Middle frontal gyrus (tissue), 1 donor: ENCODE results near the gene LLCFC1.

ENCODE experiments used
- DNase-seq: peaks from one replicate; pipeline ENCODE4 v3.0.0-alpha.2; 2015; ENCODE audit warnings: low spot score; ENCODE audit errors: extremely low spot score

The LLCFC1 gene

DNA sequence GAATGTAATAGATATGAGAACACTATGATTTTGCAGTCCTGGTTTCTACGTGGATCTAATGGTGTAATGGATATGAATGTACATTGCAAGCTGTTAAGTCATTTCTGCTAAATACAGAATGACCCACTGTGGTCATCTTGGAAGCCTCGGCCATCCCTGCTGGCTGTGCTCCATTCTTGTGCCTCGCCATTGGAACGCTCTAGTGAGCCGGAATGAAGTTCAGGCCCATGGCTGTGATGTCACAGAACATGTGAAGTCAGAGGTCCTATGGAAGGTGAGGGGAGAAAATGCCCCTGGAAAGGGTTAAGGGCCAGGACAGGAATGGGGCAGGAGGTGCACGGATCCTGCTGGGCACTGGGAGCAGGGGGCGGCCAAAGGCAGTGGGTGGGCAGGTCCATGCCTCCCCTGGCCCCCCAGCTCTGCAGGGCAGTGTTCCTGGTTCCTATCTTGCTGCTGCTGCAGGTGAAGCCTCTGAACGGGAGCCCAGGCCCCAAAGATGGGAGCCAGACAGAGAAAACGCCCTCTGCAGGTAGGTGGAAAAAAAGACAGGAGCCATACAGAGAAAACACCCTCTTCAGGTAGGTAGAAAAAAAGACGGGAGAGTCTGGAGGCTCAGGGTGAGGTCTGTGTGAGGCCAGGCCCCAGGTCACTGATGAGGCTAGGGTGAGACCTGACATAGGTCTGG is at the start of gene LLCFC1:
LLCFC1 (plus strand) TSS at position 259 of the 685 bp plus-strand sequence; CDS start at position 397, 138 bp downstream.
- DNase-seq: no peak

DNA sequence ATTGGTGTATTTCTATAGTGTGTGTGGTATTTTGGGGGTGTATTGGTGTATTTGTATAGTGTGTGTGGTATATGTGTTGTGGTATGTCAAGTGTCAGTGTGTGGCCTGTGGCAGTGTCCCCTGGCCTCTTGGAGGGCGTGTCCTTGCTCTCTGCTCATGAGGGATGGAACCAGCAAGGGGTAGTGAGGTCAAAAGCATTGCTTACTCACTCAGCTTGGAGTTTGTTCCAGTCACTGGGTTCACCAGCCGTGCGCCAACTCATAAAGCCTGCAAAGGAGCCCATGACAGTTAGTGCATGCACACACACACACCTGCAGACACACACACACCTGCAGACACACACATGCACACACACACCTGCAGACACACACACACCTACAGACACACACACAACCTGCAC is 49.5 kb upstream of the LLCFC1 start:
- no peak for DNase-seq

DNA sequence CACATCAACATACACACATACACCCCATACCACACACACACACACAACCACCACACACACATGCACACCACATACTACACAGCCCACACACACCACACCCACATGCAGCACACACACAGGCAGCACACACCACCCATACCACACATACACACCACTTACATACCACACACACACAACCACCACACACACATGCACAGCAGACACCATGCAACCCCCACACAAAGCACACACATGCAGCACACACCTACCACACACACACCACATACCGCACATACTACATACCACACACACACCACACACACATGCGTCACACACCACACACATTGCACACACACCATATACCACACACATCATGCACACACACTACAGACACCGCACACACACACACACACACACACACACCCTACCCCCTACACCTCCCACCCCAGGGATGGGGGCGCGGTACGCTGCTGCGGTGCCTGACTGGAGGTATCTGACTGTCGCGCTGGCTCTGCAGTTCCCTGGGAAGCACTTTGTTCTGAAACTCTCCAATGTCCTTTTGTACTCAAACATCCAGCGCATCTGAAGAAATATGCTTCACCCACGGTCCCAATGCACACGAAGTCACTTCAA is 48.3 kb upstream of the LLCFC1 start:
- DNase-seq: no peak

DNA sequence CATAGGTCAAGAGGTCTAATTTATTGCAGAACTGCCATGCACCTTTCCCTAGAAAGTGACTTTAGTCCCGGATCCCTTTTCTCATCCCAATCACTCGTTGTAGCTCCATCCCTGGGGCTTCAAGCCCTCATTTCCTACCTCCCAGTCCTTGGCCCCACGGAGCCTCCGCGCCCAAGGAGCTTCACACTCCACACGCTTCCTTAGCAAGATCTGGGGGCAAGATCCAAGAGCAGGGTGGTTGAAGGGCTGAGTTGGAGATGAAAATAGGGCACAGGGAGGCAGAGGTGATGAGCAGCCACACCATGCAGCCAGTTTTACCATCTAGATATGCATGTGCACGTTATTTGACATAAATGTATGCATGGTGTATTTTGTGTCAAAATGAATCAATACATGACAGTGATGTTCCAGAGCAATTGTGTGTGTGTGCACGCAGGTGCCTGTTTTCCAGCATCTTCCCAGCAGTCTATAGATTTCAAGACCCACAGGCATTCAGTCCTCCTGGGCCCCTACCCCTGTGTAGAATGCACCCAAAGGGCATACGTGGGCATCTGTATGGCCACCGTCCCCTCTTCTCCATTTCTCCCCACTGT is 47.7 kb upstream of the LLCFC1 start:
- DNase-seq: no peak

DNA sequence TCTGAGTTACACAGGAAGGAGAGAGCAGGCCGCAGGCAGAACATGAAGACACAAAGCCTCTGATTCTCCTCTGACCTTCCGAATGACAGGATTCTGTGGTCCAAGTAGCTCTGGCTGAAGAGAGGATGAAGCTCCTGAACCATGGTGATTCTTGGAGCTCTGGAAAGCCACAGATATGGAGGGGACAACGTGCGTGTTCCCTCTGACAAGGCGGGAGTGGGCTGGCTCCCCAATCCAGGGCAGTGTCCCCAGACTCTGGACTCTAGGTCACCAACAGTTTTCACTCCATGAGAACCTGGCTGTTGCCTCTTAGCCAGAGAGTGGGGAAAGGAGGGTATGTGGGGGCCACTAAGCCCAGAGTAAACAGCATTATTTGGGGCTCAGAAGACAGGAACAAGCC is 46.3 kb upstream of the LLCFC1 start:
- DNase-seq: no peak

DNA sequence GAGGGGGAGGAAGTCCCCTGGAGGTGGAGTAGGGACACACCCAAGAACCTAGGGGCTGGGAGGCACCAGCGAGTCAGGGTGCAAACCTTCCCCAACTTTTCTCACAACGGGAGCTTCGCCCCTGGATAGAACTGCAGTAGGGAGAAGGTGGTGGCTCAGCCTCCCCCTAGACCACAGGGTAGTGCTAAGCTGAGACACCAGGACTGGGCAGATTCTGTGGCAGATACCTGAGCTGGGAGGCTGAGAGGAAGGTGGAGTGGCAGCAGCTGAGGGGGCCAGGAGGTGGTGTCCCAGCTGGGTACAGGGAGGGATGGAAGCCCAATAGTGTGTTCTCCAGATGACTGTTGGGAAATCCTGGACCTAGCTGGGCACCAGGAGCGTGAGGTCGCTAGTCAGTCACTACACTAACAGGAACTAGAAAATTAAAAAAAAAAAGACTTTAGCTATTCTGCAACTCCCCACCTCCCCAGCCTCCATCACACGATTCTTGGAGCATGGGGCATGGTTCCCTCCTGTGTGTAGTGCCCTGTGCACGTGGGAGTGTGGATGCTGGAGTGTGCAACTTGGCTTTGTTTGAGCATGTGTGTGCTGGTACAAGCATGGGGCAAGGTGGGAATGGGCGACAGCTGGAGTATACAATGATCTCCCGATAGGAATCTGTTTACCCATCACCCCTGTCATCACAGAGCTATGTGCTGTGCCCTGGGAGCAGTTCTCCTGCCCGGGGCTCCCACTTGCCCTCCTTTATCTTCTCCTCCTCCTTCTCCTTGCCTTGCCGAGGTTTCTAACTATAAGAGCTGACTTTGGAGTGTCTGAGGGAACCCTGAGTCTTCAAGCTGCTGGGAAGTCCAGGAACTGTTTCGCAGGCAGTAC is 44.9 kb upstream of the LLCFC1 start:
- no peak for DNase-seq

DNA sequence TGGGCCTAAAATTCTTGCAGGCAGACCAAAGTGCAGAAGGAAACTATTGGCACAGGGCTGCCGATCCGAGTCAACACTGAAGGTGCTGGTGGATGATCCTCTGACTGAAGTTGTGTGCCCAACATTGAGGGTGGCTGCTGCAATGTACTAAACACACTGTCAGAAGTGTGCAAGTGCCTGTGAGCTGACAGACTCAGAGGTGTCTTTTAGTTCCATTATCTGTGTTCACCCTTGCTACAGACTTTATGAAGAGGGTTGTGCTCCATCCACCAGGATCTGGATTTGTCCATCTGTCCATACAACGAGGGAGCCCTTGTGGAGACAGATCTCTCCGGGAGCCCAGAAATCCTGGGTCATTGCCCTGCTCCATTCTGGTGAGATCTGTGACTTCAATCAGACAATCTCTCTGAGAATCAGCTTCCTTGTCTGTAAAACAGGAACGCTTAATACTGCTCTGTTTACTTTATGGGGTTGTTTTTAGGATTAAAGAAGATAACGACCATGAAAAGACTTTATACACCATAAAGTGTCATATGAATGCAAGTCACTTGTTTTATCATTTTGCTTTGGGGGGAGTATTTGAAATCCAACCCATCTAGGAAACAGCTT is 44.2 kb upstream of the LLCFC1 start:
- DNase-seq: no peak

DNA sequence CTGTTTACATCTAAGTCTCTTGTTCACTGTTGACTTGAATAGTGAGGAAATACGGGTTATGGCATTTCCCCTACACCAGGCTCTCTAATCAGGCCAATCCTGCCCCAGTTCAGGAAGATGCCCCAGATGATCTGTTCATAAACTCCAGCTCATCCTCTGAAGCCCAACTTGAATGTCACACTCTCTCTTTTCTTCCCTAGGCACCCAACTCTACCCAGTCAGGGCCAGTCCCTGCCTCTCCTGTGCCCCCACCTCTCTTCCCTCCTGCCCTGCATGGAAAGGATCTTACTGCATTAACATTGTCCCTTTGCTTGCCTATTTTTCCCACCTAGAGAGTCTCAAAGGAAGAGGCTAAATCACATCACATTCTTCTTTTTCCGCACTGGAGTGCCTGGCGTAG is 43.1 kb upstream of the LLCFC1 start:
- no peak for DNase-seq

DNA sequence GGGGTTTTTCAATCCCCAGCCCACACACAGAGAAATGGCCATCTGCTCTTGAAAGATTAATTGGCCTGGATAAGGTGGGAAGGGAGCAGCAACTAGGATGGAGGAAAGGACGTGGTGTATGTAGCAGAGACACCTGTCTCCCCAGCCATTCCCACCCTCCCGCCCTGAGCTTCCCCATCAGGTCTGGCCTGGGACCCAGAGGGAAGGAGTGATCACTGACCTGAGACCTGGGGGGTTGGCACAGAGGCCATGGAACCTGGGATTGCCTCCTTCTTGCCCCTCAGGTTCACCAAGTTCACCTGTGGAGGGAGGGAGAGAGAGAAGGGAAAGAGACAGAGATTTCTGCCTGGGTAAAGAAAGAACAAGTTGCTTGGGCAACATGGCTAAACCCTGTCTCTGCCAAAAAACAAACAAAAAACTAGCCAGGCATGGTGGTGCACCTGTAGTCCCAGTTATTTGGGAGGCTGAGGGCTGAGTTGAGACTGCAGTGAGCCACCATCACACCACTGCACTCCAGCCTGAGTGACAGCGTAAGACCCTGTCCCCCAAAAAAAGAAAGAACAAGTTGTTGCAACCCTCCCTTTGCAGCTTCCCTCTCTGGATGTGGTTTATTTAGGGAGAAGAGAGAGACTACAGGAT is 42.4 kb upstream of the LLCFC1 start:
- no peak for DNase-seq

DNA sequence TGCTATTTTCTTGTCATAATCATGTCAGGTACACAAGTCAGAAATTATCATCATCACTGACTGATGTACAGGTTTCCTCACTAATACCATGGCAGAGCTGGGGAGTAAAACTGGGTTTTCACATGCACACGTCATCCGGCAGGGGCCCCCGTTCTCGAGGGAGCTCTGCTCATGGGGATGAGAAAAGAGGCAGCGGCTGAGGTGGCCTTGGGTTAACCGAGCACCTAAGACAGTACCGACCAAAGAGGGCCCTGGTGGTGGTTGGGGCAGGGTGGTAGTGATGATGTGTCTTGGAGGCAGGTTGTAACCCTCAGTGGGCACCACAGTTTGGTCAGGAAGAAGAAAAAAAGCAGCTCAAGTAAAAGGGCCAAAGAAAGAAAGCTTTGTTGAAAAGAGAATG is 41.6 kb upstream of the LLCFC1 start:
- no peak for DNase-seq

DNA sequence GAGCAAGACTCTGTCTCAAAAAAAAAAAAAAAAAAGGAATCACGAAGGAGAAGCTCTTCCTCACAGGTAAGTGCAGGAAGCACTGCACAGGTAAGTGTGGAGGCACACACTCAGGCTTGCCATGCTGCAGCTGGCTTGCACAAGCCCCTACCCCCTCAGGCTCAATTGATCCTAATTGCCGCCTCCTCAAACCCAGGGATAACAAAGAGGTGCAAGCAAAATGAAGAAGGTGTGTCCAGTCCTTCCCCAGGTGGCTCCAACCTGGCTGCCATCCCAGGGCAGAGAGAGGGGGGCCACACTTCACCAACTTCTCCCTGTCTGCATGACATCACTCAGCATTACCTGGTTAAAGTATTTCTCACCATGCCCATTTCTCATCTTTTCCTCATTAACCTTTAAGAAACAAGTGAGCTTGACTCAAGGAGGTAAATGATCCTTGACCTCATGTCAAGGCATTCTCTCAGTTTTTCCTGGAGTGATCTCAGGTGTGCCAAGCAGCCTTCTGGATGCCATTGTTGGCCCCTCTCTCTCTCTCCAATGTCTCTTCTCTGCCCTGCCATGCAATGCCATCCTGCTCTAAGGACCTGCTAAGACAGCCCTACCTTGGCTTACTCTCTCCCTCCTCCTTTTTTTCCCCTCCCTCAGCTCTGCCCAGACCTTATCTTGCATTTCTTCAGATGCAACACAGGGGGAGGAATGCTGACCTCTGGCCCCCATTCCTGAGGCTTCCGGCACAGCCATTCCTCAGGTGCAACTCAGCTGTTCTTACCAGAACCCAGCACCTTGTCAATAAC is 40.7 kb upstream of the LLCFC1 start:
- DNase-seq: no peak

DNA sequence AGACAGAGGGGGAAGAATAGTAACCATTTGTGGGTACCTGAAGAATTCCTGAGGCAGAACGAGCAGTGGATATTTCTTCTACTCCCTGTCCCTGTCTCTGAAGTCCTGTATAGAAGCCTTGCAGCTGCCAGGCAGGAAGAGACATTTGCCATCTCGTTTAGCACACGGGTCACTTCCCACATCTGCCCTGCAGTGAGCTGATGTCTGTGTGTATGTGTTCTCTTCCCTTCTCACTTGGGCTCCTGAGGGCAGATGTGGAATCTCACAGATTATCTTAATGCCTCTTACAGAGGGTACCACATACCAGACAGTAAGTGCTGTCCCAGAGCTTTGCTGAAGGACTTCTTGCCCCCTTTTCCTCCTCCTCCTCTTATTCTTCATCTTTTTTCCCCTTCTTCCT is 39.6 kb upstream of the LLCFC1 start:
- DNase-seq: no peak

DNA sequence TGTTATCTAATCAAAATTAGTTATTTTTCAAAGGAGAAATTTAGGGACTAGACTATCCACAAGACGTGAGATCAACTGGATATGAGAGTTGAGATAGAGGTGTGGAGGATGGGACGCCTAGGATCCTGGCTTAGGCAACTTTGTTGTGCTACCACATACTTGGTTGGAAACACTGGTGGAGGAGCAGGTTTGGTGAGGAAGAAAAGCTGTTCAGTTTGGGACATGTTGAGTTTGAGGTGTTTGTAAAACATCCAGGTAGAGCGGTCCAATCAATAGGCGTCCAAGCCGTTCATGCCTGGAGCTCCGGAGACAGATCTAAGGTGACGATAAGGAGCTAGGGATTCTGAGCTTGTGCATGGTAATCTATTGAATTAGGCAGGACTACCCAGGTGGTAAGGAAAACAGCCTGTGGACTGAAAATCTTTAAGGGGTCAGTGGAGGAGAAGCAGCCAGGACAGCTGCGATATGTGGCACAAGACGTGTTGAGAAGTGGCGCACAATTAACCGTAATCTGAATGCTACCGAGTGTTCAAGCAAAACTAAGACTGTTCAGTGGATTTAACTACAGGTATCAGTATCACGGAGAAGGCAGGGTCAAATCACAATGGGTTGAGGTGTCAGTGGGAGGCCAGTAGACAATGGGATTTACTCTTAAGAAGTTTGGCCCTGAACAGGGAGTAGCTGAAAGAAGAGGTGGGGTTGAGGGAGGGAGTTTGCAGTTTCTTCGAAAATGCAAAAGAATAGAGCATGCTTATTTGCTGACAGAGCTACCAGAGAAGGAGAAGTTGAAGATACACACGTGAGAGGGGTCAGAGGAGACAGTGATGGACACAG is 37.6 kb upstream of the LLCFC1 start:
- DNase-seq: no peak

DNA sequence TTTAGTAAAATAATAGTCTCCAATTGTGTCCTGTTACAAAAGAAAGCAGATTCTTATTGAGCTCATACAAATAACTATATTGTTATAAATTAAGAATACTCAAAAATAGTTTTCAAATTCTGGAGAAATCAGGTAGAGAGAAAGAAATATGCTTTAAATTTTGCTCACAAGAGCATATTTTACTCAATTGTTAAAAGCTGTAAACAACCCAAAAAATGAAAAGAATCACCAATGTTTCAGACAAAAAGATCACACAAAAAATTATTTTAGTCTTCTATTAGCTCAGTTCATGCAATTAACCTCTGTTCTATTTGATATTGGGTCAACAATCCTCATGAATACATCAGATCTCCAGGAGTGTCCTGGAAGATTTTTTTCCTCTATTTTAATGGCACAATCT is 35.2 kb upstream of the LLCFC1 start:
- DNase-seq: no peak

DNA sequence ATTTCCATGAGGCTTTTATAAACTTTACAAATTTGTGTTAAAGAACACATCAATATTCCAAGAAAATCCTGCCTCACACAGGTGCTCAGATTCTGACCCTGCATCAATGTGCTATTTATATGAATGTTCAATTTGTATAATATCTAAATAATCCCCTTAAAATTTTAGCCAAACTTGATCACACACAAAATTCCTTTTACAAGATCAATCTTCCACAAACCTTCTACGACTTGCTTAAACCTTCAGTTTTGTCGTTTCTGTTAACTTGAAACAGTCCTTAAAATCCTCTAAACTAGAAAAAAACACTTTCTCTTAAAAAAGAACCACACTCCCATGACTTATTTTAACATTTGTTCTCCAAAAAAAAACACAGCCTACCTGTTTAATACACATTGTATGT is 33.5 kb upstream of the LLCFC1 start:
- DNase-seq: no peak

DNA sequence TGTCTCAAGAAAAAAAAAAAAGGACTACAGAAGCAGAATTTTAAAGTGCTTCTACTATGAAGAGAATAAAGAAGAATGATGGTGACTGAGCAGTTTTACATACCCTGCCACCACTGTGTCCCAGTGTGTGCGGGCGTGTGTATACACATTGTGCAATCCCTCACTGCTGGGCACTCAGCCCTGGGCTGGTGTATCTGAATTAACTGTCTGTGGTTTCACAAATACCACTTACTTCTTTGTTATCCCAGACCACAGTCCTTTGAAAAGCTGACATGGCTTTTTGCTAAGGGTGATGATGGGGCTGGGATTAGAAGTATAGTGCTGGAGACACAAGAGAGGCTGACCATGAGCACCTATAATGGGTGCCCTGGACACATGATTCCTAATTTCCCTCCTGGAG is 32.6 kb upstream of the LLCFC1 start:
- DNase-seq: no peak

DNA sequence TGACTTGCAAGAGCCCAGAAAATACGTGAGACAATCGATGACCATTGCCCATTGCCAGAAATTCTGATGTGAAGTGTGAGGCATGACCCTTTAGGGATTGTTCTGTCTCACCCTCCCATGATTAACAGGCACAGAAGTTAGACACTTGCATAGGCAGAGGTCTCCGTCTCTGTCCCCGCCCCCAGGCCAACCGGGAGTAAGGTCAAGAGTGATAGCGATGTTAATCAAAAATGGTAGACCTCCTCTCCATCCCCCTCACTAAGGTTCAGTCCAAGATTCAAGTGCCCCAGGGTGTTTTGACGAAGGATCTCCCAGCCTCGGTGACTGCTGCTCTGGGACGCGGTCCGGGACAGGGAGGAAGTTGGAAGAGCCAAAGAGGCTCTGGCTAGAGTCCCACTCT is 31.0 kb upstream of the LLCFC1 start:
- DNase-seq: no peak

DNA sequence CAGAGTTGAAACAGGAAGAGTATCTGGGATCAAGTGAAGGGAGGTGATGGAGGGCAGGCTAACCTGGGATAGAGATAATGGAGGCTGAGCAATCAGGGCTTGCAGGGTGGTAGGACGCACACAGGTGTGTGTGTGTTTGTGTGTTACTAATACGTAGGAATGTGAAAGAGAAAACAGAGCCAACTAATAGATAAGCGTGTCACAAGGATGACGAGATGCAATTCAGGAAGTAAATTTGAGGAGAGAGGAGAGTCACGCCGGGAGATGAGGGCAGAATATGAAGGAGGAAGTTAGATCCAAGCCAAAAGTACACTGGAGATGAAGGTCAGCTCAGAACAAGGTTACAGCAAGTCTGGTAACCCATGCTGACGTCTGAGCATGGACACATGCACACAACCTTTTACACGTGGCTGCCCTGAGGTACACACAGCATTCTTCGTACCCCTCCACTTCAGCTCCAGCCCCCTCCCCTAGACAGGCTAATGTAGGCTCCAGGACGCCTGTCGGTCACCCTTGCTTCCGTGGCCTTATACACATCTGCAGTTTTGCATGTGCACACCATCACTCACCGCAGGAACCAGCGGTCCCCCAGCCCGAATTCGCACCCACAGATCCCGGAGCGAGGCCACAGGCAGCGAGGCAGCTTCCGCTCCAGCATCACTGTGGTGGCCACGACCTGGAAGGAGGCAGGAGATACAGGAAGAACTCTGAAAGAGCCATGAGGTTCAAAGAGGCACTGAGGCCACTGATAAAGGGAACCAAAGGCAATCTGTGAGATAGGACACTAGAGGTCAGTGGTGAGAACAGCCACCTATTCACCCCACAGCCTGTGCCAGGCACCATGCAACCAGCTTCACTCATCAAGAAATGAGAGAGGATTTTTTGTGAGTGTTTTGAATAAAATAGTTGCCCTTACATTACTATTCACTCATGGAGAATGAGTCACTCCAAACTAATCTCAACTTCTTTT is 30.1 kb upstream of the LLCFC1 start:
- no peak for DNase-seq
